Measurements from ENCODE around the gene RUFY2. TPM values are rescaled to one million over a fixed set of nuclear protein-coding genes. Genes with fewer than 3 reads are reported as not detected.

Gene RUFY2
- total RNA-seq, 1 donor from 2014 or later: 4.0 TPM

GRCh38 chr10:68365611-68366010 is 41.5 kb downstream of the RUFY2 start:
- DNase-seq (ENCODE audit: low spot score) (no peak), ATAC-seq (no peak)

GRCh38 chr10:68364101-68364886 is 42.8 kb downstream of the RUFY2 start:
- DNase-seq (ENCODE audit: low spot score) (no peak), ATAC-seq (peak; percentile 77)

- ATAC-seq: no peak
Observed at GRCh38 chr10:68362590-68362989, 44.5 kb downstream of the RUFY2 start.

GRCh38 chr10:68359189-68359588 is 47.9 kb downstream of the RUFY2 start:
- DNase-seq (ENCODE audit: low spot score) (no peak), ATAC-seq (no peak)

More at GRCh38 chr10:68362590-68362989, 44.5 kb downstream of the RUFY2 start:
- DNase-seq (ENCODE audit: low spot score): no peak

GRCh38 chr10:68353537-68353936 is 53.5 kb downstream of the RUFY2 start:
- ATAC-seq (no peak), DNase-seq (ENCODE audit: low spot score) (no peak)

- DNase-seq (ENCODE audit: low spot score): no peak
- ATAC-seq: peak; percentile 93
Observed at GRCh38 chr10:68348265-68348741, 58.8 kb downstream of the RUFY2 start.

- ATAC-seq (no peak), DNase-seq (ENCODE audit: low spot score) (no peak)
Observed at GRCh38 chr10:68346774-68347173, 60.3 kb downstream of the RUFY2 start.

- no peak for ATAC-seq
- no peak for DNase-seq (ENCODE audit: low spot score)
Observed at GRCh38 chr10:68345621-68346020, 61.5 kb downstream of the RUFY2 start.

- ATAC-seq: no peak
Observed at GRCh38 chr10:68342909-68343516, 64.1 kb downstream of the RUFY2 start.

GRCh38 chr10:68340358-68341080 is 66.6 kb downstream of the RUFY2 start:
- no peak for ATAC-seq
- DNase-seq (ENCODE audit: low spot score): no peak

More at GRCh38 chr10:68342909-68343516, 64.1 kb downstream of the RUFY2 start:
- DNase-seq (ENCODE audit: low spot score): no peak

GRCh38 chr10:68336754-68337351 is 70.2 kb downstream of the RUFY2 start:
- DNase-seq (ENCODE audit: low spot score) (no peak), ATAC-seq (no peak)

GRCh38 chr10:68334672-68335467 is 72.2 kb downstream of the RUFY2 start:
- ATAC-seq (no peak), DNase-seq (ENCODE audit: low spot score) (no peak)

- ATAC-seq: no peak
- DNase-seq (ENCODE audit: low spot score): no peak
Observed at GRCh38 chr10:68333440-68334431, 73.3 kb downstream of the RUFY2 start.

- DNase-seq (ENCODE audit: low spot score) (no peak), ATAC-seq (no peak)
Observed at GRCh38 chr10:68333058-68333395, 74.0 kb downstream of the RUFY2 start.

GRCh38 chr10:68332259-68333057 is 74.6 kb downstream of the RUFY2 start, which contains the start of gene PBLD:
PBLD (minus strand) TSS chr10:68332928; CDS start chr10:68306844, 26,084 bp downstream.
- peak; percentile 47 for ATAC-seq
- peak; percentile 75 for DNase-seq (ENCODE audit: low spot score)

GRCh38 chr10:68331455-68332258 is 75.4 kb downstream of the RUFY2 start, which contains the start of gene HNRNPH3:
HNRNPH3 (plus strand) TSS chr10:68332064; CDS start chr10:68337222, 5,158 bp downstream.
- ATAC-seq (peak; percentile 87), DNase-seq (ENCODE audit: low spot score) (peak; percentile 99)

- ATAC-seq: peak; percentile 10
- peak; percentile 55 for DNase-seq (ENCODE audit: low spot score)
Observed at GRCh38 chr10:68330852-68331454, 76.1 kb downstream of the RUFY2 start.

All from left lobe of liver (tissue), 2 donors.